Cardiac muscle cell (in vitro differentiated cells and primary cell): Measurements from ENCODE around the gene RALB. TPM values are rescaled to one million over a fixed set of nuclear protein-coding genes. Genes with fewer than 3 reads are reported as not detected.

Experiments
- DNase-seq, 2 donors: peaks; one replicate each; pipeline versions ENCODE4 v3.0.0 to v3.0.0-alpha.2; 2010 to 2017; ENCODE audit warnings: low read depth in 1 of 2, low spot score in 1 of 2
- H3K27ac ChIP-seq: fragments of 200-600 bp; sonication (generic); 2 replicates; pipeline ENCODE4 v1.5.1; 2016
- H3K27me3 ChIP-seq: fragments of 200-600 bp; sonication (generic); 2 replicates; pipeline ENCODE4 v1.6.0; 2016; ENCODE audit warnings: control low read depth
- H3K36me3 ChIP-seq: fragments of 200-600 bp; sonication (generic); 2 replicates; pipeline ENCODE4 v1.5.1; 2016; ENCODE audit warnings: control low read depth
- H3K4me1 ChIP-seq: fragments of 200-600 bp; sonication (generic); 2 replicates; pipeline ENCODE4 v1.8.1; 2017; ENCODE audit warnings: low read depth, mild to moderate bottlenecking, mixed run types
- H3K4me3 ChIP-seq: fragments of 200-600 bp; sonication (generic); 2 replicates; pipeline ENCODE4 v1.5.1; 2016; ENCODE audit warnings: mild to moderate bottlenecking
- H3K9me3 ChIP-seq: fragments of 200-600 bp; sonication (generic); 2 replicates; pipeline ENCODE4 v1.5.1; 2017; ENCODE audit warnings: low read depth, mild to moderate bottlenecking, control low read depth
- CTCF ChIP-seq: IDR thresholded peaks from 2 replicates; pipeline ENCODE4 v1.5.1; 2012; ENCODE audit warnings: low read depth, mild to moderate bottlenecking, low read length
- polyA plus RNA-seq: library from polyadenylated mRNA; unstranded; fragments of >200 nt; fragmentation: Nextera tagmentation; extraction: Ambion mirVana; gene quantifications from 2 replicates; pipeline ENCODE4 v1.2.1, GENCODE V29; 2016
- total RNA-seq: library from RNA; depleted of rRNA; stranded (reverse); fragments of >200 nt; gene quantifications from 2 replicates; pipeline ENCODE4 v1.2.3, GENCODE V29; 2016

RALB gene
- total and polyA plus RNA-seq, 2 experiments from 2014 or later: 26.5 to 50.8 TPM

- Histone ChIP-seq H3K9me3 (no peaks in the 10 kb centered on the region), H3K4me3 (no peak overlapping the region), H3K36me3 (no peaks in the 10 kb centered on the region), H3K27me3 (no peaks in the 10 kb centered on the region), H3K27ac (no peak overlapping the region), H3K4me1 (no peaks in the 10 kb centered on the region)
- TF ChIP-seq CTCF: peak; percentile 50
- DNase-seq: peak in 1 of 2 donors; percentile 23
Observed at GRCh38 chr2:120206022-120206581, 46.5 kb upstream of the RALB start.

- no peaks in the 10 kb centered on the region for H3K36me3 ChIP-seq
- no peak for DNase-seq
- H3K9me3 ChIP-seq: no peaks in the 10 kb centered on the region
- no peaks in the 10 kb centered on the region for H3K27me3 ChIP-seq
- H3K4me1 ChIP-seq: no peaks in the 10 kb centered on the region
- no peak overlapping the region for H3K4me3 ChIP-seq
- no peak for TF ChIP-seq CTCF
- no peak overlapping the region for H3K27ac ChIP-seq
Observed at GRCh38 chr2:120208381-120209353, 44.0 kb upstream of the RALB start.

- Histone ChIP-seq H3K27ac (no peak overlapping the region), H3K4me1 (no peaks in the 10 kb centered on the region), H3K27me3 (no peaks in the 10 kb centered on the region), H3K4me3 (no peak overlapping the region), H3K9me3 (no peaks in the 10 kb centered on the region), H3K36me3 (no peaks in the 10 kb centered on the region)
- DNase-seq: no peak
- TF ChIP-seq CTCF: no peak
Observed at GRCh38 chr2:120209427-120210269, 43.0 kb upstream of the RALB start.

- H3K36me3 ChIP-seq: no peaks in the 10 kb centered on the region
- no peaks in the 10 kb centered on the region for H3K4me1 ChIP-seq
- DNase-seq: no peak
- no peaks in the 10 kb centered on the region for H3K9me3 ChIP-seq
- no peaks in the 10 kb centered on the region for H3K27me3 ChIP-seq
- H3K27ac ChIP-seq: no peak overlapping the region
- no peak for TF ChIP-seq CTCF
- no peak overlapping the region for H3K4me3 ChIP-seq
Observed at GRCh38 chr2:120210270-120210693, 42.4 kb upstream of the RALB start.

- TF ChIP-seq CTCF: no peak
- Histone ChIP-seq H3K27ac (no peak overlapping the region), H3K4me3 (no peak overlapping the region), H3K9me3 (no peaks in the 10 kb centered on the region), H3K4me1 (peaks cover 10% of the 10 kb centered on the region), H3K36me3 (no peaks in the 10 kb centered on the region), H3K27me3 (no peaks in the 10 kb centered on the region)
- DNase-seq: no peak
Observed at GRCh38 chr2:120218181-120218580, 34.5 kb upstream of the RALB start.
